Kidney epithelial cell (primary cell): ENCODE results near the gene GATD1. TPM values are rescaled to one million over a fixed set of nuclear protein-coding genes. Genes with fewer than 3 reads are reported as not detected.
A peak's percentile ranks its signal among the peaks of the same experiment; 100 is the strongest.

ENCODE experiments used
- DNase-seq: peaks from one replicate; pipeline ENCODE4 v3.0.0-alpha.2; 2010; ENCODE audit warnings: low read depth
- H3K27me3 ChIP-seq: 2 replicates; pipeline ENCODE4 v1.6.0; 2011; ENCODE audit warnings: low read length; ENCODE audit not compliant: control insufficient read depth, insufficient read depth
- H3K36me3 ChIP-seq: 2 replicates; pipeline ENCODE4 v1.5.1; 2011; ENCODE audit warnings: low read length; ENCODE audit not compliant: control insufficient read depth, insufficient read depth
- H3K4me3 ChIP-seq: 2 replicates; pipeline ENCODE4 v1.5.1; 2011; ENCODE audit warnings: low read depth, mild to moderate bottlenecking, control low read depth, low read length
- CTCF ChIP-seq: IDR thresholded peaks from 2 replicates; pipeline ENCODE4 v1.5.1; 2011; ENCODE audit warnings: mild to moderate bottlenecking, moderate library complexity, low read length, control low read depth, inconsistent platforms; ENCODE audit not compliant: insufficient read depth, poor library complexity, severe bottlenecking
- total RNA-seq: library from RNA; depleted of rRNA; stranded (reverse); fragments of >200 nt; gene quantifications from 2 replicates; pipeline ENCODE4 v1.2.3, GENCODE V29; 2015

GATD1 gene
- total RNA-seq, 1 donor from 2014 or later = 27.6 TPM

- Histone ChIP-seq H3K36me3 (peaks cover 8% of the 10 kb centered on the region), H3K27me3 (no peaks in the 10 kb centered on the region), H3K4me3 (peak overlapping the region; percentile 98)
- DNase-seq = no peak
- TF ChIP-seq CTCF = no peak
Observed at GRCh38 chr11:808427-809286, 31.4 kb upstream of the GATD1 start.

- TF ChIP-seq CTCF = no peak
- Histone ChIP-seq H3K36me3 (no peaks in the 10 kb centered on the region), H3K4me3 (peak overlapping the region; percentile 43), H3K27me3 (no peaks in the 10 kb centered on the region)
- DNase-seq = no peak
Observed at GRCh38 chr11:804599-804964, 27.3 kb upstream of the GATD1 start.

- no peak for TF ChIP-seq CTCF
- Histone ChIP-seq H3K4me3 (peak overlapping the region; percentile 43), H3K36me3 (no peaks in the 10 kb centered on the region), H3K27me3 (no peaks in the 10 kb centered on the region)
- DNase-seq = no peak
Observed at GRCh38 chr11:803770-804598, 26.7 kb upstream of the GATD1 start.

GRCh38 chr11:803467-803742, 26.1 kb upstream of the GATD1 start:
- H3K27me3 ChIP-seq = no peaks in the 10 kb centered on the region
- H3K4me3 ChIP-seq = no peak overlapping the region
- no peak for TF ChIP-seq CTCF
- no peaks in the 10 kb centered on the region for H3K36me3 ChIP-seq
- DNase-seq = no peak

- DNase-seq = no peak
- H3K4me3 ChIP-seq = no peak overlapping the region
- H3K27me3 ChIP-seq = no peaks in the 10 kb centered on the region
- no peak for TF ChIP-seq CTCF
- no peaks in the 10 kb centered on the region for H3K36me3 ChIP-seq
Observed at GRCh38 chr11:802693-803466, 25.6 kb upstream of the GATD1 start.
